GM12878 (cell line): ENCODE data around the gene C21orf58. TPM values are rescaled to one million over a fixed set of nuclear protein-coding genes. Genes with fewer than 3 reads are reported as not detected.

Experiments used
- ASH2L ChIP-seq: fragments of 300-600, 200-600 bp; sonication (generic); IDR thresholded peaks from 2 replicates; pipeline ENCODE4 v1.6.1; 2017; ENCODE audit warnings: low read depth, mild to moderate bottlenecking, borderline replicate concordance
- CREB1 ChIP-seq: IDR thresholded peaks from 2 replicates; pipeline ENCODE4 v1.6.1; 2012; ENCODE audit warnings: low read depth, mild to moderate bottlenecking, inconsistent platforms
- HDGF ChIP-seq: fragments of 450-650 bp; IDR thresholded peaks from 2 replicates; pipeline ENCODE4 v1.6.1; 2016; ENCODE audit warnings: antibody characterized with exemption
- IRF4 ChIP-seq: IDR thresholded peaks from 2 replicates; pipeline ENCODE4 v1.6.1; 2011; ENCODE audit warnings: low read depth, low read length
- MYB ChIP-seq: fragments of 150-350 bp; IDR thresholded peaks from 2 replicates; pipeline ENCODE4 v1.6.1; 2014; ENCODE audit warnings: mild to moderate bottlenecking, low read depth, low read length, borderline replicate concordance
- MYC ChIP-seq: IDR thresholded peaks from 2 replicates; pipeline ENCODE4 v1.6.1; 2011; ENCODE audit warnings: mild to moderate bottlenecking, low read length, moderate library complexity, inconsistent platforms; ENCODE audit not compliant: insufficient read depth, insufficient replicate concordance, insufficient read length, severe bottlenecking
- NKRF ChIP-seq: fragments of 450-650 bp; conservative IDR thresholded peaks from 2 replicates; pipeline ENCODE4 v1.6.1; 2017; ENCODE audit warnings: mild to moderate bottlenecking, moderate library complexity
- POLR2AphosphoS2 ChIP-seq: IDR thresholded peaks from 2 replicates; pipeline ENCODE4 v1.6.1; 2011; ENCODE audit warnings: low read depth, mild to moderate bottlenecking, low read length, improper control_type of control experiment, moderate library complexity
- RAD21 ChIP-seq: IDR thresholded peaks from 2 replicates; pipeline ENCODE4 v1.6.1; 2011; ENCODE audit warnings: mild to moderate bottlenecking, low read depth, low read length, moderate library complexity; ENCODE audit not compliant: insufficient read depth
- RELA ChIP-seq: fragments of 450-650 bp; IDR thresholded peaks from 2 replicates; pipeline ENCODE4 v1.8.0; 2014; ENCODE audit warnings: borderline replicate concordance; ENCODE audit not compliant: partially characterized antibody
- TBL1XR1 ChIP-seq: IDR thresholded peaks from 2 replicates; pipeline ENCODE4 v1.6.1; 2012; ENCODE audit warnings: low read depth, low read length, improper control_type of control experiment
- TCF12 ChIP-seq: IDR thresholded peaks from 2 replicates; pipeline ENCODE4 v1.6.1; 2011; ENCODE audit warnings: low read depth, mild to moderate bottlenecking, low read length
- ZNF24 ChIP-seq: fragments of 450-650 bp; IDR thresholded peaks from 2 replicates; pipeline ENCODE4 v1.6.1; 2017; ENCODE audit warnings: antibody characterized with exemption, mild to moderate bottlenecking
- polyA plus RNA-seq, 11 experiments: library from polyadenylated mRNA; depleted of rRNA in 4 of 11; unstranded in 6 of 11; stranded (reverse) in 5 of 11; fragments of >200 nt; fragmentation: Nextera tagmentation in 4 of 11; fragmentation: Illumina TruSeq in 1 of 11; extraction: Ambion mirVana in 4 of 11; extraction: Trizol in 1 of 11; gene quantifications; 1 replicate in 1 of 11; 2 replicates in 10 of 11; pipeline versions ENCODE4 v1.2.1 to v1.2.3, GENCODE V29; 2011 to 2016; ENCODE audit warnings: inconsistent platforms in 2 of 11, missing spikeins in 2 of 11, low read depth in 1 of 11
- total RNA-seq, 4 experiments: library from RNA; depleted of rRNA in 3 of 4; stranded (reverse); fragments of >200 nt in 3 of 4; fragmentation: Illumina TruSeq in 1 of 4; extraction: Trizol in 1 of 4; gene quantifications; 2 replicates each; pipeline versions ENCODE4 v1.2.1 to v1.2.3, GENCODE V29; 2013 to 2021
- TF ChIP-seq, protein P1 (sequence below): IDR thresholded peaks from 2 replicates; pipeline ENCODE4 v1.6.1; 2012; ENCODE audit warnings: low read depth, low read length, improper control_type of control experiment
- TF ChIP-seq, protein P2 (sequence below): fragments of 450-650 bp; IDR thresholded peaks from 2 replicates; pipeline ENCODE4 v1.6.1; 2016; ENCODE audit warnings: mild to moderate bottlenecking, moderate library complexity, borderline replicate concordance
- TF ChIP-seq, protein P3 (sequence below): fragments of 450-650 bp; formaldehyde crosslinking; IDR thresholded peaks from 2 replicates; pipeline ENCODE4 v1.4.0; 2022; ENCODE audit warnings: mild to moderate bottlenecking, moderate library complexity
- TF ChIP-seq, protein P4 (sequence below): fragments of 450-650 bp; IDR thresholded peaks from 2 replicates; pipeline ENCODE4 v1.6.1; 2017; ENCODE audit warnings: borderline replicate concordance

The C21orf58 gene
- total and polyA plus RNA-seq, 10 of the 15 experiments (the other 5 are each of a cell fraction or from before 2014, with no cell fraction given): 1.1 to 22.3 (median 11.8) TPM

- TF ChIP-seq MYC: peak; percentile 57
- TF ChIP-seq, protein P1, sequence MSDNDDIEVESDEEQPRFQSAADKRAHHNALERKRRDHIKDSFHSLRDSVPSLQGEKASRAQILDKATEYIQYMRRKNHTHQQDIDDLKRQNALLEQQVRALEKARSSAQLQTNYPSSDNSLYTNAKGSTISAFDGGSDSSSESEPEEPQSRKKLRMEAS: peak; percentile 52
- TF ChIP-seq, protein P2, sequence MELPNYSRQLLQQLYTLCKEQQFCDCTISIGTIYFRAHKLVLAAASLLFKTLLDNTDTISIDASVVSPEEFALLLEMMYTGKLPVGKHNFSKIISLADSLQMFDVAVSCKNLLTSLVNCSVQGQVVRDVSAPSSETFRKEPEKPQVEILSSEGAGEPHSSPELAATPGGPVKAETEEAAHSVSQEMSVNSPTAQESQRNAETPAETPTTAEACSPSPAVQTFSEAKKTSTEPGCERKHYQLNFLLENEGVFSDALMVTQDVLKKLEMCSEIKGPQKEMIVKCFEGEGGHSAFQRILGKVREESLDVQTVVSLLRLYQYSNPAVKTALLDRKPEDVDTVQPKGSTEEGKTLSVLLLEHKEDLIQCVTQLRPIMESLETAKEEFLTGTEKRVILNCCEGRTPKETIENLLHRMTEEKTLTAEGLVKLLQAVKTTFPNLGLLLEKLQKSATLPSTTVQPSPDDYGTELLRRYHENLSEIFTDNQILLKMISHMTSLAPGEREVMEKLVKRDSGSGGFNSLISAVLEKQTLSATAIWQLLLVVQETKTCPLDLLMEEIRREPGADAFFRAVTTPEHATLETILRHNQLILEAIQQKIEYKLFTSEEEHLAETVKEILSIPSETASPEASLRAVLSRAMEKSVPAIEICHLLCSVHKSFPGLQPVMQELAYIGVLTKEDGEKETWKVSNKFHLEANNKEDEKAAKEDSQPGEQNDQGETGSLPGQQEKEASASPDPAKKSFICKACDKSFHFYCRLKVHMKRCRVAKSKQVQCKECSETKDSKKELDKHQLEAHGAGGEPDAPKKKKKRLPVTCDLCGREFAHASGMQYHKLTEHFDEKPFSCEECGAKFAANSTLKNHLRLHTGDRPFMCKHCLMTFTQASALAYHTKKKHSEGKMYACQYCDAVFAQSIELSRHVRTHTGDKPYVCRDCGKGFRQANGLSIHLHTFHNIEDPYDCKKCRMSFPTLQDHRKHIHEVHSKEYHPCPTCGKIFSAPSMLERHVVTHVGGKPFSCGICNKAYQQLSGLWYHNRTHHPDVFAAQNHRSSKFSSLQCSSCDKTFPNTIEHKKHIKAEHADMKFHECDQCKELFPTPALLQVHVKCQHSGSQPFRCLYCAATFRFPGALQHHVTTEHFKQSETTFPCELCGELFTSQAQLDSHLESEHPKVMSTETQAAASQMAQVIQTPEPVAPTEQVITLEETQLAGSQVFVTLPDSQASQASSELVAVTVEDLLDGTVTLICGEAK: peak; percentile 97
- 0 out of 2 replicates have a peak, but pooled peaks have one; percentile 51 for TF ChIP-seq TBL1XR1
- TF ChIP-seq, protein P3, sequence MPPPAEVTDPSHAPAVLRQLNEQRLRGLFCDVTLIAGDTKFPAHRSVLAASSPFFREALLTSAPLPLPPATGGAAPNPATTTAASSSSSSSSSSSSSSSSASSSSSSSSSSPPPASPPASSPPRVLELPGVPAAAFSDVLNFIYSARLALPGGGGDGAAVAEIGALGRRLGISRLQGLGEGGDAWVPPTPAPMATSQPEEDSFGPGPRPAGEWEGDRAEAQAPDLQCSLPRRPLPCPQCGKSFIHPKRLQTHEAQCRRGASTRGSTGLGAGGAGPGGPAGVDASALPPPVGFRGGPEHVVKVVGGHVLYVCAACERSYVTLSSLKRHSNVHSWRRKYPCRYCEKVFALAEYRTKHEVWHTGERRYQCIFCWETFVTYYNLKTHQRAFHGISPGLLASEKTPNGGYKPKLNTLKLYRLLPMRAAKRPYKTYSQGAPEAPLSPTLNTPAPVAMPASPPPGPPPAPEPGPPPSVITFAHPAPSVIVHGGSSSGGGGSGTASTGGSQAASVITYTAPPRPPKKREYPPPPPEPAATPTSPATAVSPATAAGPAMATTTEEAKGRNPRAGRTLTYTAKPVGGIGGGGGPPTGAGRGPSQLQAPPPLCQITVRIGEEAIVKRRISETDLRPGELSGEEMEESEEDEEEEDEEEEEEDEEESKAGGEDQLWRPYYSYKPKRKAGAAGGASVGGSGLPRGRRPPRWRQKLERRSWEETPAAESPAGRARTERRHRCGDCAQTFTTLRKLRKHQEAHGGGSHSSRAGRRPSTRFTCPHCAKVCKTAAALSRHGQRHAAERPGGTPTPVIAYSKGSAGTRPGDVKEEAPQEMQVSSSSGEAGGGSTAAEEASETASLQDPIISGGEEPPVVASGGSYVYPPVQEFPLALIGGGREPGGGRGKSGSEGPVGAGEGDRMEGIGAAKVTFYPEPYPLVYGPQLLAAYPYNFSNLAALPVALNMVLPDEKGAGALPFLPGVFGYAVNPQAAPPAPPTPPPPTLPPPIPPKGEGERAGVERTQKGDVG: no peak
- TF ChIP-seq TCF12: peak; percentile 74
- no peak for TF ChIP-seq IRF4
- peak; percentile 93 for TF ChIP-seq POLR2AphosphoS2
- TF ChIP-seq ASH2L: 0 out of 2 replicates have a peak, but pooled peaks have one; percentile 64
- TF ChIP-seq HDGF: peak; percentile 51; the same call in 1 of the 2 replicates
- TF ChIP-seq, protein P4, sequence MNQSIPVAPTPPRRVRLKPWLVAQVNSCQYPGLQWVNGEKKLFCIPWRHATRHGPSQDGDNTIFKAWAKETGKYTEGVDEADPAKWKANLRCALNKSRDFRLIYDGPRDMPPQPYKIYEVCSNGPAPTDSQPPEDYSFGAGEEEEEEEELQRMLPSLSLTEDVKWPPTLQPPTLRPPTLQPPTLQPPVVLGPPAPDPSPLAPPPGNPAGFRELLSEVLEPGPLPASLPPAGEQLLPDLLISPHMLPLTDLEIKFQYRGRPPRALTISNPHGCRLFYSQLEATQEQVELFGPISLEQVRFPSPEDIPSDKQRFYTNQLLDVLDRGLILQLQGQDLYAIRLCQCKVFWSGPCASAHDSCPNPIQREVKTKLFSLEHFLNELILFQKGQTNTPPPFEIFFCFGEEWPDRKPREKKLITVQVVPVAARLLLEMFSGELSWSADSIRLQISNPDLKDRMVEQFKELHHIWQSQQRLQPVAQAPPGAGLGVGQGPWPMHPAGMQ: no peak
- TF ChIP-seq RAD21: peak; percentile 35; the same call in 1 of the 2 replicates
- peak; percentile 88 for TF ChIP-seq NKRF
- peak; percentile 36 for TF ChIP-seq RELA
- peak; percentile 51 for TF ChIP-seq CREB1
- TF ChIP-seq MYB: no peak
- peak; percentile 69; the same call in 1 of the 2 replicates for TF ChIP-seq ZNF24
These were observed 37.7 kb downstream of the C21orf58 start, which contains the start of gene YBEY (continued) for GRCh38 chr21:46285761-46286647.
